ENCODE data around the gene CASP3. TPM values are rescaled to one million over a fixed set of nuclear protein-coding genes. Genes with fewer than 3 reads are reported as not detected.

The CASP3 gene
- 14.3 and 31.3 TPM in 2 replicates for total RNA-seq (ENCODE audit: low replicate concordance)

GRCh38 chr4:184649026-184649970 is at the start of gene CASP3, which contains the start of gene PRIMPOL:
TSS of gene CASP3 (minus strand) at chr4:184649447. CDS start at chr4:184638453, 10,994 bp downstream.
TSS of gene PRIMPOL (plus strand) at chr4:184649738. CDS start at chr4:184657141, 7,403 bp downstream.

Other genes with a start within 250 kb of the CASP3 start
- gene IRF2, start 174.9 kb downstream of the CASP3 start, total RNA-seq (ENCODE audit: low replicate concordance) = 14.6 and 30.4 TPM in 2 replicates
- gene PRIMPOL, start 291 bp upstream of the CASP3 start, total RNA-seq (ENCODE audit: low replicate concordance) = 6.4 and 8.7 TPM in 2 replicates
- 0.59 and 6.8 TPM in 2 replicates for gene CENPU, start 84.6 kb upstream of the CASP3 start, total RNA-seq (ENCODE audit: low replicate concordance)
- 26.2 and 39.2 TPM in 2 replicates for gene ACSL1, start 176.5 kb upstream of the CASP3 start, total RNA-seq (ENCODE audit: low replicate concordance)